ENCODE measurements around the gene ZNF429.
"Not testable (repeated sequence)": the region's sequence is repeated elsewhere in the genome, so short reads cannot be mapped to it uniquely, and the experiment has no call there.

ZNF429 gene

DNA sequence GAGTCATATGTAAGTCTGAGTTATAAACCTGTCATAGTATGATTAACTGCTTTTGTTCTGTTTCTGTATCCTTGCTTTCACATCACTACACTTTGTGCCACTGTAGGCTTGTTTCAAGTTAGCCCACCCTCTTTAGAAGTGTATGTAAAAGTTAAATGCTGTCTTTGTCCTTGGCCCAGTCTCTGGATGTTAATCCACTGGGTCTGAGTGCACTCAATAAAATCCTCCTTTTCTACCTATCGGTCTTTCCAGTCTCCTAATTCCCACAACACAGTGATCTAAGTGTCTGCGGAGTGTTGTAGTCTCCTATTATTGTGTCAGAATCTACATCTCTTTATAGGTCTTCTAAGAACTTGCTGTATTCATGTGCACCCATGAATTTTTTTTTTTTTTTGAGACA, 14.1 kb downstream of the ZNF429 start:
- DNase-seq: no peak

DNA sequence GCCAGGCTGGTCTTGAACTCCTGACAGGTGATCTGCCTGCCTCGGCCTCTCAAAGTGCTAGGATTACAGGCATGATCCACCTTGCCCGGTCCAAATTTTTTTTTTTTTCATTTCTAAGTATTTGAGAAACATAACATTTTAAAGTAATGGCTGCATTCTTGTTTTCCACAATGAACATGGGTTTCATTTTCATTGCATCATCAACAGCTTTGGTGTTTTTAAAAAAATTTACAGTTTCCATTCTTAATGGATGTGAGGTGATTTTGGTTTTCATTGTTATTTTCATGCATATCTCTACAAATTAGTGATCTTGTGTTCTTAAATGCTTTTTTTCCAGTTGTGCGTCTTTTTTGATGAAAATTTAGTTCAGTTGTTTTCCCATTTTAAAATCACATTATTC, 27.5 kb downstream of the ZNF429 start:
- DNase-seq: no peak

DNA sequence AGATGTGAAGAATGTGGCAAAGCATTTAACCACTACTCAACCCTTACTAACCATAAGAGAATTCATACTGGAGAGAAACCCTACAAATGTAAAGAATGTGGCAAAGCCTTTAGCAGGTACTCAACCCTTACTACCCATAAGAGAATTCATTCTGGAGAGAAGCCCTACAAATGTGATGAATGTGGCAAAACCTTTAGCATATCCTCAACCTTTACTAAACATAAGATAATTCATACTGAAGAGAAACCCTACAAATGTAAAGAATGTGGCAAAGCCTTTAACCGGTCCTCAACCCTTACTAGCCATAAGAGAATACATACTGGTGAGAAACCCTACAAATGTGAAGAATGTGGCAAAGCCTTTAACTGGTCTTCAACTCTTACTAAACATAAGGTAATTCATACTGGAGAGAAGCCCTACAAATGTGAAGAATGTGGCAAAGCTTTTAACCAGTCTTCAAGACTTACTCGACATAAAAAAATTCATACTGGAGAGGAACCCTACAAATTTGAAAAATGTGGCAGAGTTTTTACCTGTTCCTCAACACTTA, 31.4 kb downstream of the ZNF429 start:
- DNase-seq: not testable (repeated sequence)

DNA sequence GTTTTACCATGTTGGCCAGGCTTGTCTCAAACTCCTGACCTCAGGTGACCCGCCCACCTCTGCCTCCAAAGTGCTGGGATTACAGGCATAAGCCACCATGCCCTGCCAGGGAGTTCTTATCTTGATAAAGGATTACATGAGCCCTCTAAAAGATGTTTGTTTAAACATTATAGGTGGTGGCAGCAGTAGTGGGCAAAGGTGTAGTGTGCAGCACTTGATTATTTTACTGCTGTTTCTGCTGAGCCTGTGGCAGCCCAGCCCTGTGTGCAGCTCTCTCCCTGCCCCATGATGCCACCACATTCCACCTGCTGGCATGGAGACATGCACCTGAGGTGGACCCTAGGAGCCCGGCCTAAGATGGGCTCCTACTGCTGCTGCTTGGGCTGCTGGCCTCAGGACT, 54.0 kb downstream of the ZNF429 start:
- no peak for DNase-seq

DNA sequence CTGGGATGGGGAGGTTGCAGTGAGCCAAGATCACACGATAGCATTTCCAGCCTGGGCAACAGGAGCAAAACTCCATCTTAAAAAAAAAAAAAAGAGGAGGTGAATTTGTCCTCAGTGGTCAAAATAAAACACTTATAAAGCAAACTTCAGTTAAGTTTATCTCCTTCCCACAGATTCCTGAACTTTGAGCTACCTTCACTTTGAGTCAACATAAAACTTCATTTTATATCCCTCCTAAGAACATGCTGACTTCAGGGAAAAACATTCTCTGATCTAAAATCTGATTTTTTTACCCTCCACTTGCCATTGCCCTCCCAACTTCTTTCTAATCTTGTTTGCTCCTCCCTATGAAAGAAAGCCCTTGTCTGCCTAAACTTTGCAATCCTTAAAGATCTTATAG, 59.0 kb downstream of the ZNF429 start:
- DNase-seq: no peak

DNA sequence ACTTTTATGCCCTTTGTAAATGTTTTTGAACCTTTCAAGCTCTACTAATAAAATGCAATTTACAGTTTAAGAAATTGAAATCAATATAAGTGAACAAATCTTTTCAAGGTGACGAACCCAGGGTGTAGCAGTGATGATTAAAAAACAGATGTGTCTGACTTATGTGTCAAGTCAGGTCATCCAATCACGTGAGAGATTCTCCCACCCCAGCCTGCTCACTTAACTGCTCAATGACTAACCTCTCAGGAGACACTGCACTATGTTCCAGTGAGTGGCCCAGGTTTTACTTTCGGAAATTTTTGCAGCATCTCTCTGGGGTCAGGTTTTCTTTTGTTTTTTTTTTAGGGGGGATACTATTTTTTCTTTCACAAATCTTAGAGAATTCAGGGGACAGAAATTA, 60.7 kb downstream of the ZNF429 start:
- no peak for DNase-seq

DNA sequence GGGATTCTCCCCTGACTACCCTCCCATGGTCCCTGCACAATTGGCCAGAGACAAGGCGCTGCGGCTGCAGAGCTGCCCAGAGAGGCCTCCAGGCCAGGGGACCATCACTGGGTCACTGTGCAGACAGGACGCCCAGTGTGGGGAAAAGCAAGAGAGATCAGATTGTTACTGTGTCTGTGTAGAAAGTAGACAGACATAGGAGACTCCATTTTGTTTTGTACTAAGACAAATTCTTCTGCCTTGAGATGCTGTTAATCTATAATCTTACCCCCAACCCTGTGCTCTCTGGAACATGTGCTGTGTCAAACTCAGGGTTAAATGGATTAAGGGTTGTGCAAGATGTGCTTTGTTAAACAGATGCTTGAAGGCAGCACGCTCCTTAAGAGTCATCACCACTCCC, 62.4 kb downstream of the ZNF429 start:
- DNase-seq: not testable (repeated sequence)

DNA sequence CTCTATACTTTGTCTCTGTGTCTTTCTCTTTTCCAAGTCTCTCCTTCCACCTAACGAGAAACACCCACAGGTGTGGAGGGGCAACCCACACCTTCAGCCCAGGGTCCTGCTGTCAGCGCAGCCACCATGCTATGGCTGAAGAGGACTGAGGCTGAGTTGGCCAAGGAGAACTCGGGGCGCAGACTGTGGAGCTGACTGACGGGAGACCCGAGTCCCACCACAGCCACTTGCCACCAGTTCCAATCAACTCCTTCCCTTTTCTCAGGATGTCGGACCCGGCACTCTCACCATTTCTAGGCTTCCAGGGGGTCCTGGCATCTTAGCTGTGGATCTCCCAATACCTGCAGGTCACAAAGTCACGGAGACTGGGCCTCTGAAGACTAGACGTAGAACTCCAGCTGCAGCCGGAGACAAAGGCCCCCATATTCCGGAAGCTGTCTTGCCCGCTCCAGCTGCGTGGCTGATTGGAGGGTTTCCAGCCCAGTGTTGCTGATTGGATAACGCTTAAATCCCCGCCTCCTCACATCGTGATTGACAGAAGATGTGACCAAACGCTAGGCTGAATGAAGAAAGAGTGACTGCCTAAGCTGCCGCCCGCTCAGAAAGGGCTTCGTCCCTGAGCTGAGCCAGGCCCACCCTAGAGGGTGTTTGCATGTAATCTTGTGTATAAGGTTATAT, 63.6 kb downstream of the ZNF429 start:
- DNase-seq: peak; percentile 95

DNA sequence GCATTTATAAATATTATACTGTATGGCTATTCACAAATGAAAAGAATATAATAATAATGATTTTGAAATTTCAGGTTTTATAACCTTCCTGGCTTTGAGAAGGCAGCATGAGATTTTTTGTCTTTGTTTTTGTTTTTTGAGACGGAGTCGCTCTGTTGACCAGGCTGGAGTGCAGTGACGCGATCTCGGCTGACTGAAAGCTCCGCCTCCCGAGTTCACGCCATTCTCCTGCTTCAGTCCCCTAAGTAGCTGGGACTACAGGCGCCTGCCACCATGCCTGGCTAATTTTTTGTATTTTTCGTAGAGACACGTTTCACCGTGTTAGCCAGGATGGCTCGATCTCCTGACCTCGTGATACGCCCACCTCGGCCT, 64.1 kb downstream of the ZNF429 start:
- peak; percentile 72 for DNase-seq

DNA sequence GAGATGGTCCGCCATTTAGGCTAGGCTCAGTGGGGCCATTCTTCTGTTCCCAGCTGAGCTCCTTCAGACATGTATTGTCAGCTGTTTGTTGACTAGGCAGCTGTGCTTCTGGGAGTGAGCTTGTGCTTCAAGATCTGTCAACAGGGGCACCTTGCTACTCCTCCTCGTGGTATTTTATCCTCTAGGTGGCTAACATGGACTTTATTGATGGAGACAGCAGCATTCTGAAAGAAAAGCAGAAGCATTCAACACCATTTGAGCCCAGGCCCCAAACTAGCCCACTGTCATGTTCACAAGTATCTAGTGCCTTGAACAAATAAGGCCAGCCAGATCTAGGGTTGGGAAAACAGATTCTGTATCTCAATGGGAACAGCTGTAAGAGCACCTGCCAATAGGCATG, 65.9 kb downstream of the ZNF429 start:
- no peak for DNase-seq

DNA sequence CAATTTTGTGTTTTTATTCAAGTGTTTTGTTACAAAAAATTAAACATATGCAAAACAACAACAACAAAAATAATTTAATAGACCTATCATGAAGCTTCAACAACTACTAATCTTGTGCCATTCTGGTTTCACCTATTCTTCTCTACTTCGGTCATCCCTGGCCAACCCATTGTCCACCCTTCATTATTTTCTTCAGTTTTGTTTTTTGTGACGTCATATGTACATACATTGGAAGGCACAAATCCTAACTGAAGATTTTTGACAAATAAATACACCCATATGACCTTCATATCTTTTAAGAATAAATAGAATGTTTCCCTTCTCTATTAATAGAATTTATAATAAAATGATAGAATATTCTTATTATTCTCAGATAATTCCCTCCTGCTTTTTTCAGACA, 69.2 kb downstream of the ZNF429 start:
- no peak for DNase-seq

DNA sequence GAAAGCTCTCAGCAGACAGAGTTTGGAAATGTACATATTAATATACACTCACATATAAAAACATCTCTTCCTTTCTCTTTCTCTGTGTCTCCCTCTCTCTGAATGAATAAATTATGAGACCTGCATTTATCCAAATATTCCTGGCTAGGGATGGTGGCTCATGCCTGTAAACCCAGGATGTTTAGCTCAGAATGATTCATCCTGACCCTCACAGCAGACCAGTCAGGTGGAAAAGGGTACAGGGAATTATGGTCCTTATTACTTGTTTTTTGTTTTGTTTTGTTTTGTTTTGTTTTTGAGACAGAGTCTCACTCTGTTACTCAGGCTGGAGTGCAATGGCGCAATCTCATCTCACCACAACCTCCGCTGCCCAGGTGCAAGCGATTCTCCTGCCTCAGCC, 71.1 kb downstream of the ZNF429 start:
- DNase-seq: no peak

DNA sequence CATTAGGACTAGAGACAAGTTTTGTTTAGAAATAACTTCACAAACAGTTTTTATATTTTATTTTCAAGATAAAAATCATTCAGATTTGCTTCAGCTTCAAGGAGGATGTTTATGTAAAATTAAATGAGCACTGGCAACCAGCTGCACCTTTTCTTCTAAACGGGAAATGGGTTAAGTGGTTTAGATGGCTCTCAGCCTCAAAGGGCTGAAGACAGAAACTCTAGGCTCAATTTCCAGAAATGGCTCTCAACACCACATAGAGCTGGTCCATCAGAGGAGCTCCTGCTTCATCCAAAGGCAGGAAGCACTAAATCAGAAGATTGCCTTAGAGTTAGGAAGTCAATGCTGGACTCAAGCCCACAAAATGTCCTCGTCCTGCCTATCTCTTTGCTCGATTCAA, 74.7 kb downstream of the ZNF429 start:
- no peak for DNase-seq

DNA sequence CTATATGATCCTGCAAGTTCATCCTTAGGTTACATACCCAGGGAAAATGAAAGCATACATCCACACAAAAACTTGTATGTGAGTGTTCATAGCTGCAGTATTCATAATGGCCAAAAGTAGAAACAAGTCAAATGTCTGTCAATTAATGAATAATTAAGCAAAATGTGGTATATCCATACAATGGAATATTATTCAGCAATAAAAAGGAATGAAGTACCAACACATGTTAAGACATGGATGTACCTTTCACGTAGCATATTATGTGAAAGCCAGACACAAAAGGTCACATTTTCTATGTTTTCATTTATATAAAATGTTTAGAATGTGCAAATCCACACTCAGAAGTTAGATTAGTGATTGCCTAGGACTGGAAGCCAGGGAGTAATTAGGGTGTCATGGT, 75.4 kb downstream of the ZNF429 start:
- no peak for DNase-seq

DNA sequence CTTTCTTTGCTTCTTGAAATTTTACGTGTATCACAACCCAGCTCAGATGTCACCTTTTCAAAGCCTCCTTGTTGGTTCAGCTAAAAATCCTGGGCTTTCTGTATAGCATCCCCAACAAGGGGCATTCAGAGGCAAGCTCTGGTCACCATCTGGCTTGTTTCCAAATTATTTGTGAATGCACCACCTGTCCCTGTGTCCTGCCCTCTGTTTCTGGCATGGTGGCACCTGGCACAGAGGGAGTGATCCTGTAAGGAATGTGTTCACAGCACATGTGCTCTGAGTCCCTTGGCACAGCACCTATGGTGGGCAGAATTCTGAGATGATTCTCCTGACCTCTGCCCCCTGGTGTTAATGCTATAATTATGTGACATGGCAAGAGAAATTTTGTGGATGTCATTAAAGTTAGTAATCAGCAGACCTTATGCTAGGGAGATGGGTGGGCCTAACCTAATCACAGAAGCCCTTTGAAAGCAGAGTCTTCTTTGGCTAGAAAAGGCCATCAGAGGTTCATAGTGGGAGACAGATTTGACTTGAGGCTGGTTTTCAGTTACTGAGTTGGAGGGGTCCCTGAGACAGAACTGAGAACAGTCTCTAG, 76.3 kb downstream of the ZNF429 start:
- DNase-seq: peak; percentile 23

DNA sequence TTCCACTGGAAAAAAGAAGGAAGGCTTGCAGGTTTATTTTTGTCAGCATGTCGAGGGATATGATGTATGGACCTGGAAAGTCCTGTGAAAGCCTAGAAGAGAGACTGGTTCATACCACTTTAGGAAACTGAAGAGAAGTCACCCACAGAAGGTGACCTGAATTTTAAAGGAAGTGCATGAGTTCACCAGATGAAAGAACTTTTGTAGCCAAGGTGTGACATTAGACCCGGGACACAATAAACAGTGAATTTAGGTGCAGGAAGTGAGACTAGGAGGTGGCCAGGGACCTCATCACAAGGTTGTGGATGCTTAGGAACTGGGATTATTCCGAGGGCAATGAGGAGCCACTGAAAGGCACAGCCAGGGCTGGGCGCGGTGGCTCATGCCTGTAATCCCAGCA, 79.1 kb downstream of the ZNF429 start:
- DNase-seq: no peak

DNA sequence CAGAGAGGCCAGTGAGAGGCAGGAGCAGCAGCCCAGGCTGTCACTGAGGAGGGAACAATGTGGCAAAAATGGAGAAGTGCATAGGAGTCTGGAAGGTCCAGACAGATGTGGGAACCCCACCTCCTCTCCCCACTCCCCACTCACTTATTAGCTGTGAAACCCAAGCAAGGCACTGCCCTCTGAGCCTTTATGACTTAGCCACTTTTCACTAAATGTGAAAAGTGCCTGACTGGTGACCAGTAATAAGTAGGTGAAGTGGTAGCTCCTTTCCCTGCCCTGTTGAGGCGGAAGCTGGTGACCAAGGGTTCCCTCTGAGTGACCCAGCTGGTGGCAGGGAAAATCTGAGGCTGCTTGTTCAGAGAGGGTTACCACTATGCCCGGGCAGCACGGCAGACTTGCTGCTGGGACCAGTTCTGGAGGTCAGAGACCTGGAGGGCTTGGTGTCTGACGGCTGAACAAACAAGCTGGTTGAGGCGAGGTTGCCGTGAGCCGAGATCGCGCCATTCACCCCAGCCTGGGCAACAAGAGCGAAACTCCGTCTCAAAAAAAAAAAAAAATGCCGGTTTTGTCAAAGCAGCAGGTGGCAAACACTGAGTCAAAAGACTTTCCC, 80.0 kb downstream of the ZNF429 start:
- peak; percentile 40 for DNase-seq

DNA sequence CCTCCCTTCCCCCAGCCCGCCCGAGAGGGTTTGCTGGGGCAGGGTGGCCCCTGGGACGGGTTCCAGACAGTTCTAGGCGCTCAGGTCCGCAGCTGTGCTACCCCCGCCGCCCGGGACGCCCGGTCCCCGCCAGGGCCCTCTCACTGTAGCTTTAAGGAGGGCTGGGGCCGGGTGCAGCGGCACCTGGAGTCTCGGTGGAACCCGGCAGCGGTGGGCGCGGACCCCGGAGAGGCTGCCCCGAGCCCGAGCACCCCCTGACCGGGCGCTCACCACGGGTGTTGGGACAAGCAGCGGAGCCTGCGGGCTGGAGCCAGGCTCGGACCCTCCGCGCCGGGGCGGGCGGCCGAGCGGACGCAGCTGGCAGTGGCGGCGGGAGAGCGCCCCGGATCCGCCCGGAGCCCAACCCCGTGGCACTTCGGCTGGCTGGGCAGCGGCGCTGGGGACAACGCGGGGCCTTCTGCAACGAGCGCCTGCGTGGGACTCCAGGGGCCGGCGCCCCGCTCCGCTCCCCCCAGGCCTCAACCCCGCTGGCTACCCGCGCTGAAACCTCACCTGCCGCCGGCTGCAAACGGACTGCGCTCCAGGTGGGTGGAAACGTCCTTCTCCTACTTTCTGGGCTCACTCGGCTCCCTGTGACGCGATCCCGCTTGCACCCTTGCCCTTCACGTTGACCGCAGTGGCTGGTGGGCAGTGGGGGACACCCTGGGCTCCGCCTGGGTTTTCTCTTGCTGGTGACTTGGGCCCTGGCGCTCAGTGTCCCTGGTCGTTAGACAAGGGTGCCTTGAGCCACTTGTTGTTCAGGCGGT, 81.1 kb downstream of the ZNF429 start:
- DNase-seq: peak; percentile 44

DNA sequence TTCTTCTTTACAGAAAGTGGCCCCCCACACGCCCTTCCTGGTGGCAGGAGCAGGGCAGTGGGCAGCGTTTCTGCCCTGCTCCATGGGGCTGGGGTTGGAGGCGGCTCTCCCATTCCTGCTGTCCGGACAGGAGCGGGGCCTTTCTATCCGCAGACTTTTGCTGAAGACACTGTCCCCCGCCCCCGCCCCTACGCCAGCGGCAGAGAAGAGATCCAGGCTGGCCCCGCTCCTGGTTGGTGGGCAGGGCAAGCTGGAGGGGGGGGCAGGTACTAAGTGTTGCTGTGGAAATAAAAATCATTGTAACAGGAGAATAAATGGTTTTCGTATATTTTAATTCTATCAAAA, 81.7 kb downstream of the ZNF429 start:
- no peak for DNase-seq

DNA sequence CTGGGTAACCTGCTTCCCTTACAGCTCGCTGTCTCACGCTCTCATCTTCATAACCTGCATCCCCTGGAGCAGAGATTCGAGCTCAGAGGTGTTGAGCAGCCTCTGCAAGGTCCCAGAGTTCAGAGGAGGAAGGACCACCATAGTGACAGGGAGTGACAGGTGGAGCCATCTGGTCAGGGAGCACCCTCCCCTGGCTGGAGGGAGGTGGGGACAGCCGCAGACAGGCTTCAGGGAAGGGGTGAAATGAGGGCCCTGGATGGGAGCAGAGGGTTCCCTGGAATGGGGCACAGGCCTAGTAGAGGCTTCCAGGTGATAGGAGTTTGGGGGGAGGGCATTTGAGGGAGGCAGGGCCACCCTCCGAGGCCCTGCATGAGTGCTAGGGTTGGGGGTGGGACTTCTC, 82.1 kb downstream of the ZNF429 start:
- DNase-seq: no peak

DNA sequence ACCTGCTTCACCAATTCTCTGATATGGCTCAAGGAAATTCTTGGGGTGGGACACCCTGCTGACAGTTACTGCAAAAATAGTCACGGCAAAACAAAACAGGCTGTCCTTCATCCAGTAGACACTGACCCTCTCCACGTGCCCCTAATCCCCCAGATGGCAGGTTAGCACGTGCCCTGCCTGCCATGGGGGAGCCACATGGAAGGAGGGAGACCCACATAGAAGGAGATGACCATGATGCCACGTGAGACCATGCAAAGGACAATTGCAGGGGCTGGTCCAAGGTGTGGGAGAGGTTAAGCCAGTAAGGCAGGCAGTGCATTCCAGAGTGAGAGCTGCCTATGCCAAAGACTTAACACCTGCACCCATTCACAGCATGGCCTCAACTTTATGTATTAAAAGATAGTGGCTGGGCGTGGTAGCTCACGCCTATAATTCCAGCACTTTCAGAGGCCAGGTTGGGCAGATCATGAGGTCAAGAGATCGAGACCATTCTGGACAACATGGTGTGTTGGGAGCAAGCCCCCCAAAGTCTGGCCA, 82.7 kb downstream of the ZNF429 start:
- DNase-seq: no peak

DNA sequence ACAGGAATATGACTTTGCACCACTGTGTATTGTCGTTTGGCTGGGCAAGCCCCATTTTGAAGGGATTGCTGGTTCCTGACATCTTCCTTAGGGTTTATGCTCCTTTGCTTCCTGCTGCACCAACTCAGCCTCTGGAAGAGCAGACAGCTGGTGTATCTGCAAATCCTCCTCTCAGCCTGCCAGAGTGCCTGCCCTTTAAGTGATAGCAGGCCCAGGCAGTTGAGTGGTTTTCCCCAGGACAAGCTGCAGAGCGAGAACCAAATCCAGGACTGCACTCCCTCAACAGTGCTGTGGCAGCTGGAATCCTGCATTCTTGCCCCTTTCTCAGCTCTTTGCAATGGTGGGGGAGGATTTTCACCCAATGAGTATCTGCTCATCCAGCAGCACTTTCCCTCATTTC, 85.5 kb downstream of the ZNF429 start:
- no peak for DNase-seq

DNA sequence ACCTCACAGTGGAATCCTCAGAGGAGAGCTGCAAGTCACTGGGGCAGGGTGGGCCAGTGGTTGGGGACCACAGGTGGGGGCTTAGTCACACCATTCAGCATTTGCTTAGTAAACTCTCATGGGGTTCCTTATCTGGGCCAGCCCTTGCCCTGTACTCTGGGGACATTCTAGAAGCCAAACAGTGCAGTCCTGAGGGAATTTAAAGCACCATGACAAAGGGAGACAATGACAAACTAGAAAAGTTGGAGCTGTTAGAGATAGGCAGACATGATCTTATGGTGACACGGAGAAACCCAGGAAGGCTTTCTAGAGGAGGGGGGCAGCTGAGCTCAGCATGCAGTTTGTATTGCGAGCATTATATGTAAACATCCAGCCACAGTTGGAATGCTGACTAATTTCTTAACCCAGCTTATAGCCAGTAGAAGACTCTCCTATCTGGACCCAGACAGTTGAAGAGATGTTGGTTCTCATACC, 87.6 kb downstream of the ZNF429 start:
- DNase-seq: no peak

Data from NCI-H146 (cell line).